Right ventricle myocardium superior (tissue), 1 donor: ENCODE results near the gene APOBEC2. TPM values are rescaled to one million over a fixed set of nuclear protein-coding genes. Genes with fewer than 3 reads are reported as not detected.
A peak's percentile ranks its signal among the peaks of the same experiment; 100 is the strongest.

Experiments used
- ATAC-seq: fragments of 200-7000 bp; cut with Tn5 transposase; one replicate; pipeline ENCODE4 v1.9.1; 2020; ENCODE audit warnings: mild to moderate bottlenecking; ENCODE audit not compliant: poor library complexity
- DNase-seq: peaks from one replicate; pipeline ENCODE4 v3.0.0-alpha.2; 2020
- intact Hi-C: fragments of 100-400 bp; cut with DNase I; formaldehyde crosslinking; loops from one replicate; pipeline ENCODE4 v1.11.2; 2022
- total RNA-seq: library from RNA; stranded (reverse); fragmentation: NEBNext Ultra II Directional; extraction: Animal tissue kit (Norgen Biotek cat#: 25700); gene quantifications from one replicate; pipeline ENCODE4 v1.2.1, GENCODE V29; 2021
- donor health status: DM: no; HTN: yes; CAD: no; lungs with severe emphysema.

Gene APOBEC2
- total RNA-seq, 1 donor from 2014 or later, result 211 TPM

GRCh38 chr6:41074692-41075436 is 21.9 kb downstream of the APOBEC2 start:
- no peak for DNase-seq
- no peak for ATAC-seq
- intact Hi-C loops, result no loop called here

DNA sequence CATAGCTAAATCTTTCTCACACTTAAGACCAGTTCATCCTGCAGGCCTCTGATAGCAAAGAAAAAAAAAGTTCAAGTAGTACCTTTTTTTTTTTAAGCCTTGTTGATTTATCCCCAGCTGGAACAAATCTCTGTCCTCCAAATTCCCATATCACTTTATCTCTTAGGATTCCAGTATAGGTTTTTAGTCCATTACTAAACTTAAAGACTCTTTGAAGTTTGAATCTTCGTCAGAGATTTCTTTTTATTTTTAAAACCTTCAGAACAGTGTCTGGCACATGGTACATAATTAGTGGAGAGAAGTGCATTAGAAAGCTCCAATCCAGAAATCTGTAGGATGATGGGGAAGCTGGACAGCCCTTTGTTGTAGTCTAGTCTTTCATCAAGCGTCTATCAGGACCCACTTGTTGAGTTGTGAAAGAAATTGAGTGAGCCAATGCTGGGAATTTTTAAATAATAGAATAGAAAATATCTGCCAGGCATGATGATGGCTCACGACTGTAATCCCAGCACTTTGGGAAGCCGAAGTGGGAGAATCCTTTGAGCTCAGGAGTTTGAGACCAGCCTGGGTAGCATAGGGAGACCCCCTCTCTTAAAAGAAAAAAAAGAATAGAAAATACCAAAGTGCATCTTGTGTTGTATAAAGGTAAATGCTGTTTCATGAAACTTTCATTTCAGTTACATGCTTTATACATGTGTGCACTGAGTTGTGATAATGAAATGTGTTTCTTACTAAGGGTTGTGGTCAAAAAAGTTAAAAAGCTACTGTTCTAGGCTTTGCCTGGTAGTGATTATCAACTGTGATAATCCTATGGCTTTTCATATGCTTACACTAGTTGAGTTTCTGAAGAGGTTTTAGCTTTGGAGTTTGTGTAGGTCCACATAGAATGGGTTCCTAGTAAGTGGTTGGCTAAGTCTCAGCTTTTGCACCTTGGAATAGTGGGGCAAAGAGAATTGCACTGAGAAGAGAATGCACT is 22.9 kb downstream of the APOBEC2 start:
- DNase-seq (no peak), ATAC-seq (no peak)
- intact Hi-C loops, result no loop called here

DNA sequence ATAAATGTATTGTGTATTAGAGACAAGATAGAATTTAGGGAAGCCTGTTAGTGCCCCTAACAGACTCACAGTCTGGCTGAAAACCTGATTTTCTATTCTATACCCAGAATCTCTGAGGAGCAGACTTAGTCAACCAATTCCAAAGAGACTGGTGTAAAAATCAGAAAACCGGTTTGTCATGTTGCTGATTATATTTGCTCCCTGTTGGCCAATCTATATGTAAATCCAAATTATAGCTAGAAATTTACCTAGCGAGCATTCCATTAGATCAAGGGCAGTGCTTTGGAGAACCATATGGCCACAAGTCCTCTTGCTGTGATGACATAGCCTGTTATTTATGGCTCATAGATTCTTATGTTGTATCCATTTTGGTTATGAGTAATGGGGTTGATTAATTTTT is 24.5 kb downstream of the APOBEC2 start:
- no peak for DNase-seq
- no peak for ATAC-seq
- intact Hi-C loops, result no loop called here

GRCh38 chr6:41078101-41078500 is 25.1 kb downstream of the APOBEC2 start:
- DNase-seq (no peak), ATAC-seq (no peak)
- intact Hi-C loops, result no loop called here

GRCh38 chr6:41079080-41079479 is 26.1 kb downstream of the APOBEC2 start:
- ATAC-seq, result no peak
- intact Hi-C loops, result no loop called here
- DNase-seq, result no peak

DNA sequence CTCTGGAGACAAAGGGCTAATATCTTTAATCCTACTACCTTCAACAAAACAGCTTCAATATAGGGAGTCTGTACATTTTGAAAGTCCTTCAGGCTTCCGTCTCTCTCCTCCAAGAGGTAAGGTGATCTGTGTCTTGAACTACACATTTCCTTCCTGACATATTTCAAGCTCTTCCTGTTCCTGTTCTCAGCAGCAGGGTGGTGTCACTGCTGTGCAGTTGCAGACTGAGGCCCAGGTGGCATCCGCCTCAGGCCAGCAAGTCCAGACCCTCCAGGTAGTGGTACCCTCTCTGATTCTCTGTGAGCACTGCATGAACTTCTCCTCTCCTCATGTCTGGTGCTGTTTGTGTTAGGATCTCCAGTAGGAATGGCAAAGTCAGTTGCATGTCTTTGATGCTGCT is 27.6 kb downstream of the APOBEC2 start:
- intact Hi-C loops, result no loop called here
- ATAC-seq, result no peak
- DNase-seq, result no peak

- intact Hi-C loops, result no loop called here
- ATAC-seq (no peak), DNase-seq (no peak)
These were observed 30.1 kb downstream of the APOBEC2 start for GRCh38 chr6:41083072-41083471.

GRCh38 chr6:41085182-41085581 is 32.2 kb downstream of the APOBEC2 start:
- DNase-seq (no peak), ATAC-seq (no peak)
- intact Hi-C loops, result no loop called here

GRCh38 chr6:41088451-41088850 is 35.4 kb downstream of the APOBEC2 start:
- intact Hi-C loops, result no loop called here
- ATAC-seq (no peak), DNase-seq (no peak)

DNA sequence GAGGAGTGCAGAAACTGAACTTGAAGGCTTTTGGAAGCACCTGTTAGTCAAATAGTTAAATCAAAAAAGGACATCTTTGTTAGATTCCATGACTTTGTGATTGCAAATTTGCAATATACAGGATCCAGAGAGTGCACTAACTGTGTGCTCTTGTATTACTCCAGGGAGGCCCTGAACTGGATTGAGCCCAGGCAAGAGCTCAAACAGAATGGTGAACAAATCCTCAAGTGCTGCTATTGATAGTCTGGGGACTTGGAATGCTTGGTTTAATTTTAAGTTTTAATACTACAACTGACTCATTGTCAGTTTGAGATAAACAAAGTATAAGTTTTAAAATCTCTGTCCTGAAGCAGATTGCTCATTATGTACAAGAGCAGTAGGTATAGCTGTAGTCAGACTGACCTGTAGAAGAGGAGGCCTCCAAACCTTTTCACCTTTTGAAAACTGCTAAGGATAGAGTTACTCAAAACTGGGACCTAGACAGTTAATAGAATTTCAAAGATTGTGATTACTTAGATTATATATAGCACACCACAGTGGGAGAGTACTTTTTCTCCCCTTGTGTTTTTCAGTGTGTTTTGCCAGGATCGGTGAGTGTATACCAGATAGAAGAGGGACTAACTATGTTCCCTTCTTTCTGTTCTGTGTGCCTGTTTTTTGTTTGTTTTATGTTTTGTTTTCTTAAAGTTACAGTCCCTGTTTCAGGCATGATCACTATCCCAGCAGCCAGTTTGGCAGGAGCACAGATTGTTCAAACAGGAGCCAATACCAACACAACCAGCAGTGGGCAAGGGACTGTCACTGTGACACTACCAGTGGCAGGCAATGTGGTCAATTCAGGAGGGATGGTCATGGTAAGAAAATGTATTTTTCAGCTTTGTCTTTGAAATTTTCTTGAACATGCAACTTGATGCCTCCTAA is 38.1 kb downstream of the APOBEC2 start:
- intact Hi-C loops, result no loop called here

DNA sequence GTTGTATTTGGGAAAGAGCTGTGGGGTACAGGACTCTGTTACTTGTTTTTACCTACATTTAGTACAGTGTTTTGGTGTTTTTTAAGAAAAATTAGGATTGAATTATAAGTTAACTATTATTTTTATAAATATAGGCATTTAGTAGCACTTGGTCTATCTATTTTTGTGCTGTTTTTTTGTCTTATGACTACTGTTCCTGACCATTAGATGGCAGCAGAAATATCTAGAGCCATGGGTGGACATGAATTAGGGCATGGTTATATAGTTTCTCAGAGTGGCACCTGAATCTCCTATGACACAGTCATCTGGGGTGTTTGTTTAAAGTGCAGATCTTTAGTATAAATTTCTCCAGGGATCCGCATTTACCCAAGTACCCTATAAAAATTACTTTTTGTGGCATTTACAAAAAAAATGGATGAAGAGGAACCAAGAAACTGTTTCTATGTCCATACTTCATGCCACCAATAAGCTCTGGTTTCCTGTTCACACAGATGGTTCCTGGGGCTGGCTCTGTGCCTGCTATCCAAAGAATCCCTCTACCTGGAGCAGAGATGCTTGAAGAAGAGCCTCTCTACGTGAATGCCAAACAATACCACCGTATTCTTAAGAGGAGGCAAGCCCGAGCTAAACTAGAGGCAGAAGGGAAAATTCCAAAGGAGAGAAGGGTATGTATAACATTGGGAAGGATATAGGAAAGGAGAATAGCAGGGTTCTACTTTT is 39.6 kb downstream of the APOBEC2 start:
- intact Hi-C loops, result no loop called here
- DNase-seq, result no peak
- no peak for ATAC-seq

More for the DNA sequence above, 38.1 kb downstream of the APOBEC2 start:
- DNase-seq, result no peak
- peak; percentile 51 for ATAC-seq

DNA sequence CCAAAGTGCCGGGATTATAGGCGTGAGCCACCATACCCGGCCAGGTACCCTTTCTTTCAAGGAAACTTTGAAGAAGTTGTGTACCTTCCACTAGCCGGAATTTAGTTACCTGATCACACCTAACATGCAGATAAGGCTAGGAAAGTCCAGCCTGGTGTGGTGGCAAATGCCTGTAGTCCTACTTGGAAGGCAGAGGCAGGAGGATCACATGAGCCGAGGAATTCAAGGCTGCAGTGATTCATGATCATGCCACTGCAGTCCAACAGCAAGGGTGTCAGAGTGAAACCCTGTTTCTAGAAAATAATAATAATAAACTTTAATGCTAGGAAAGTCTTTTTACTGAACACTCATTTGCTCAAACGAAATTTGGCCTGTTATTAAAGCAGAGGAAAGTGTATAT is 40.7 kb downstream of the APOBEC2 start:
- ATAC-seq, result no peak
- DNase-seq, result no peak
- intact Hi-C loops, result no loop called here

DNA sequence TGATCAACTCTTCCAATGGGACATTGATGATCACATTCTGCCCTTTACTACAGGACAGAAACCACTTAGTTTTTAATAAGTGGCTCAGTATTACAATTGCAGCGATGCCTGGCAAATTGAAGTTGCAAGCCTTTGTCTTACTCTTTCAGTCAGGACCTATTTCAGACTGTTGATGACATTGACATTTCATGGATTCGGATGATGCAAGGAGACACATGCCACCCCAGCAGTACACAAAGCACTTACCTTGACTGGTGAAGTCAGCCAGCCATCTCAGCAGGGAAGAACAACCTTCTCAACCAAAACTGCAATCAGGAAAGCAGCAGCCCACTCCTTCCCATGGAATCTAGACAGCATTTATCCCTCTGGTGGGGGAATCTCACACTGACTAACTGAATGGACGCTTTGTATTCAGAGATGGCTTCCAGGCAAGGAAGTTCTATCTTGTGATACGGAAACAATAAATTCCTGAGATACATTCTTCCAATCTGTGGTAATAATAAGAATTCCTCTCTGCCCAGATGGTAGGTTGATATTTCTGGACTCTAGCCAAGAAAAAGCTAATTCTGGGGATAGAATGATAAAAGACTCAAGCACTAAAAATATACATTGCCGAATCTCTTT is 44.6 kb downstream of the APOBEC2 start:
- no peak for ATAC-seq
- intact Hi-C loops, result no loop called here
- no peak for DNase-seq

DNA sequence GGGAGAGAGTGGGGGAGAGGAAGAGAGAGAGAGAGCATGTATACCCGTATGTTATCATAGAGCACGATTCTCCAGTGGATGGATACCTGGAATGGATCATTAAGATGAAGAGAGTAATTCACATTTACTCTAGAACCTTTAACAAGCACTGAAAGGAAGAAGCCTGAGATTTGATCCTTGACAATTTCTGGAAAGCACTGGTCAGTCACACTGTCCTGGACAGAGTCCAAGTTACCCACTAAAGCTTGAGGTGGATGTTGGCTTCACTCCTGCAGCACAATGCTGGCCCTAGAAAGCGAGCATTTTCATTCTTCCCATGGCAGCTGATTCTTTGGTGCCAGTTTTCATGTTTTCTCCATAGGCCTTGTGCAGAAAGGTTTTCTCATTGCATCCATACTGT is 45.4 kb downstream of the APOBEC2 start:
- no peak for DNase-seq
- intact Hi-C loops, result no loop called here
- no peak for ATAC-seq

DNA sequence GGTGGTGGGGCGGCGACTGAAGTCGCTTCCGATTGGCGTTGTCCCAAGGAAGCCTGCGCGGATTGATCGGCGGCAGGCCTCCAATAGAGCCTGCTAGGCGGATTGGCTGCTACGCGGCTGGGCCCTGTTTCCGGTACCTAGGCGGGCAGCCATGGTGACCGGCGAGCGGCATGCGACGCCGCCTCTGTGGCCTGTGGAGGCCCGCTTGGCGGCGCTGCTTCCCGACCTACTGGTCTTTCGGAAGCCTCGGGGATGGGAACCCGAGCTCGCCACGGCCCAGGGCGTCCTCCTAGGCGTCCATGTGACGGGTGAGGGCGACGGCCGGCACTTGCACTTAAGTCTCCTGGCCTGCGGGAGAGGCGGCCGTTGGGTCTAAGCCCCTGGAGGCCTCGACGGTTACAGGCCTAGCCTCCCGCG is 47.9 kb downstream of the APOBEC2 start:
- intact Hi-C loops, result no loop called here
- DNase-seq (no peak), ATAC-seq (no peak)

DNA sequence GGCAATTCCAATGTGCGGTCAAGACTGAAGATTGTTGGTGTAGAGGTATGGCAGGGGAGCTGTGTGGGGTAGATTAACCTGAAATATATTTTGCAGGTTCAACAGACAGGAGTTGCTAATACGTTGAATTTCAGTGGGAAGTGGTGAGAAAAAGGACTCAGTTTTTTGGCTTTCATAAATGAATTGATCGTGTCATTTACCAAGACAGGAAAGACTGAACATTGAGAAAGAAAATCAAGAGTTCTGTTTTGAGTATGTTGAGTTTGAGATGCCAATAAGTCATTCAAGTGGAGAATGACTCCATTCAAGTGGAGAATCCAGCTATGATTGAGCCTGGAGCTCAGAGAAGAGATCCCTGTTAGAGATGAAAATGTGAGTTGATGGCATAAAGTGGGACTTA is 50.8 kb downstream of the APOBEC2 start:
- intact Hi-C loops, result no loop called here
- ATAC-seq, result no peak
- DNase-seq, result no peak

DNA sequence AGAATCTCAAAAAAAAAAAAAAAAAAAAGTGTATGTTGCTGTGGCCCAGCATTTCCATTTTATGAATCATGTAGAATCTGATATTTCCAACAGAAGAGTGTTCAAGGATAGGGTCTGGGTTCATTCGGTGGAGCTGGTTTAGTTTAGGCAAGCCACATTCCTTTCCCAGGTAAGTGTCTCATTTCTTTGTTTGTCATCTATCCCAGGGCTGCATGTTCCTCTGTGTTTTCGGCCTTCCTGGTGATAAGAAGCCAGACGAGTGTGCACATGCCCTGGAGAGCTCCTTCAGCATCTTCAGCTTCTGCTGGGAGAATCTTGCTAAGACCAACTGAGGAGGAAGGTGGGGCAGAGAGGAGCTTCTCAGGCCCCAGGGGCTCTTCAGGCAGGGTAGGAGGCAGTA is 58.0 kb downstream of the APOBEC2 start:
- intact Hi-C loops, result no loop called here
- ATAC-seq, result no peak
- DNase-seq, result no peak
